Heart left ventricle (tissue), 16 donors: ENCODE results near the gene NR1I3. TPM values are rescaled to one million over a fixed set of nuclear protein-coding genes. Genes with fewer than 3 reads are reported as not detected.
"Not testable (repeated sequence)": the region's sequence is repeated elsewhere in the genome, so short reads cannot be mapped to it uniquely, and the experiment has no call there.

ENCODE experiments used
- ATAC-seq, 4 donors: fragments of 200-7000 bp; cut with Tn5 transposase; one replicate each; pipeline ENCODE4 v1.9.1; 2020 to 2022; ENCODE audit warnings: moderate library complexity in 4 of 4, mild to moderate bottlenecking in 3 of 4, moderate number of reproducible peaks in 1 of 4
- DNase-seq, 5 donors: peaks; one replicate each; pipeline ENCODE4 v3.0.0-alpha.2; 2020
- H3K27ac ChIP-seq, 12 donors: fragments of 200-600 bp; sonication (generic) in 4 of 12; one replicate each; pipeline versions ENCODE4 v1.5.0 to v1.8.0; 2016 to 2022; ENCODE audit warnings: mild to moderate bottlenecking in 2 of 12
- H3K27me3 ChIP-seq, 9 donors: fragments of 200-600 bp; sonication (generic) in 2 of 9; one replicate each; pipeline versions ENCODE4 v1.5.1 to v1.8.0; 2016 to 2022; ENCODE audit warnings: mild to moderate bottlenecking in 3 of 9
- H3K36me3 ChIP-seq, 9 donors: fragments of 200-600 bp; sonication (generic) in 2 of 9; one replicate each; pipeline versions ENCODE4 v1.5.0 to v1.8.0; 2018 to 2022; ENCODE audit warnings: mild to moderate bottlenecking in 2 of 9
- H3K4me1 ChIP-seq, 12 donors: fragments of 200-600 bp; sonication (generic) in 4 of 12; one replicate each; pipeline versions ENCODE4 v1.5.0 to v1.8.0; 2016 to 2022; ENCODE audit warnings: mild to moderate bottlenecking in 3 of 12
- H3K4me3 ChIP-seq, 12 donors: fragments of 200-600 bp; sonication (generic) in 4 of 12; one replicate each; pipeline versions ENCODE4 v1.5.0 to v1.8.0; 2017 to 2022; ENCODE audit warnings: mild to moderate bottlenecking in 9 of 12, moderate library complexity in 4 of 12
- H3K9me3 ChIP-seq, 12 donors: fragments of 200-600 bp; sonication (generic) in 4 of 12; one replicate each; pipeline versions ENCODE4 v1.5.0 to v1.8.0; 2016 to 2022; ENCODE audit warnings: mild to moderate bottlenecking in 1 of 12
- CTCF ChIP-seq, 12 donors: fragments of 200-600 bp; sonication (generic) in 4 of 12; IDR thresholded peaks; one replicate each; pipeline versions ENCODE4 v1.5.0 to v1.8.0; 2018 to 2022; ENCODE audit warnings: antibody characterized with exemption in 12 of 12, mild to moderate bottlenecking in 5 of 12
- POLR2A ChIP-seq, 2 donors: fragments of 450-650 bp; IDR thresholded peaks; one replicate each; pipeline ENCODE4 v1.6.1; 2017; ENCODE audit warnings: antibody characterized with exemption in 2 of 2, mild to moderate bottlenecking in 2 of 2, moderate library complexity in 2 of 2
- WGBS, 4 donors: extraction: QIAGEN DNeasy Blood & Tissue Kit in 2 of 4; methylation state at CpG; one replicate each; pipeline versions ENCODE4 v1.1.5 to v1.1.7; 2013 to 2018; 5-methylcytosine and 5-hydroxymethylcytosine counted together
- intact Hi-C, 10 donors: fragments of 100-400 bp; cut with DNase I; formaldehyde crosslinking; loops; one replicate each; pipeline versions ENCODE4 v1.11.1 to v1.14.2; 2022
- polyA plus RNA-seq, 2 donors: library from polyadenylated mRNA; stranded (reverse); fragments of 200-250 nt; gene quantifications; one replicate each; pipeline ENCODE4 v1.2.3, GENCODE V29; 2013
- total RNA-seq, 9 donors: library from RNA; depleted of rRNA in 2 of 9; stranded (reverse); fragments of >200 nt in 2 of 9; fragmentation: NEBNext Ultra II Directional in 3 of 9; extraction: Animal tissue kit (Norgen Biotek cat#: 25700) in 3 of 9; gene quantifications; one replicate each; pipeline versions ENCODE4 v1.1.0 to v1.2.4, GENCODE V29; 2016 to 2023
- donor health status: ischemic (EF 13 %, LVEDD 7.1; RV severe dilation, severe dysfunction).
- donor health status: healthy with polysubstance abuse.
- donor health status: DM: no; HTN: yes; CAD: no.
- donor health status: DM: no; HTN: no; CAD: no.
- donor health status: ischemic (EF 25% LVEDD 6.9; RV normal size, moderate dysfunction).
- donor health status: ischemic (EF 25% LVEDD 5.7; RV mildly dilated, moderate dysfunction).
- donor health status: healthy.
- donor health status: DM: yes; HTN: yes; CAD: no.
- donor health status: ischemic (EF 35%, LVEDD 5.7; RV mildly dilated, moderate dysfunction).
- donor health status: nonischemic (EF 11% LVEDD 7.7; RV severe dilation, severe dysfunction).
- donor health status: DM: yes; HTN: yes; CAD: no.
- donor health status: PGD.
- donor health status: ischemic (EF 29% LVEDD 5.4; RV normal size, mild dysfunction).
- donor health status: nonischemic (EF 23%, LVEDD 6.1; RV moderate dilation, normal function).

Gene NR1I3
- total and polyA plus RNA-seq, 11 donors: 0.23 TPM; not detected in 10

GRCh38 chr1:161250829-161251228 lies 12.8 kb upstream of the NR1I3 start:
- Histone ChIP-seq H3K9me3 (peaks cover 0 to 14% (median 4%) of the 10 kb centered on the region in 12 donors), H3K27me3 (no peaks in the 10 kb centered on the region), H3K36me3 (no peaks in the 10 kb centered on the region), H3K27ac (no peak overlapping the region), H3K4me1 (no peaks in the 10 kb centered on the region), H3K4me3 (no peak overlapping the region)
- DNase-seq (no peak), ATAC-seq (no peak)
- WGBS, 4 donors: 71 to 83% (median 75%) methylated on average over 7 of the region's 7 CpGs
- TF ChIP-seq CTCF (IDR thresholded peaks at IDR 0.05) (no peak), POLR2A (IDR thresholded peaks at IDR 0.05) (no peak)
- intact Hi-C loops: no loop called here

GRCh38 chr1:161250100-161250499 lies 12.1 kb upstream of the NR1I3 start:
- H3K4me3 ChIP-seq, intact Hi-C loops, H3K27me3 ChIP-seq, ATAC-seq, DNase-seq, H3K27ac ChIP-seq, H3K4me1 ChIP-seq, H3K36me3 ChIP-seq: not testable (repeated sequence)
- H3K9me3 ChIP-seq: peaks cover 0 to 14% (median 4%) of the 10 kb centered on the region in 12 donors
- 72 to 79% (median 74%) methylated on average over 5 of the region's 5 CpGs for WGBS, 4 donors

GRCh38 chr1:161244888-161245287 lies 6.9 kb upstream of the NR1I3 start:
- H3K36me3 ChIP-seq: no peaks in the 10 kb centered on the region
- DNase-seq: no peak
- ATAC-seq: no peak
- intact Hi-C loops: no loop called here
- no peaks in the 10 kb centered on the region for H3K9me3 ChIP-seq
- no peak overlapping the region for H3K27ac ChIP-seq
- H3K27me3 ChIP-seq: no peaks in the 10 kb centered on the region
- no peaks in the 10 kb centered on the region for H3K4me1 ChIP-seq
- TF ChIP-seq POLR2A (IDR thresholded peaks at IDR 0.05): no peak
- no peak for TF ChIP-seq CTCF (IDR thresholded peaks at IDR 0.05)
- H3K4me3 ChIP-seq: no peak overlapping the region
- WGBS, 4 donors: 81 to 94% (median 88%) methylated on average over 4 of the region's 4 CpGs

- no peak for DNase-seq
- Histone ChIP-seq H3K4me1 (no peaks in the 10 kb centered on the region), H3K27ac (no peak overlapping the region), H3K27me3 (no peaks in the 10 kb centered on the region), H3K36me3 (no peaks in the 10 kb centered on the region), H3K4me3 (no peak overlapping the region), H3K9me3 (no peaks in the 10 kb centered on the region)
- no peak for ATAC-seq
- intact Hi-C loops: no loop called here
- WGBS, 4 donors: 77 to 82% (median 80%) methylated on average over 2 of the region's 2 CpGs
- no peak for TF ChIP-seq CTCF (IDR thresholded peaks at IDR 0.05)
- TF ChIP-seq POLR2A (IDR thresholded peaks at IDR 0.05): no peak
These were observed 4.3 kb upstream of the NR1I3 start for GRCh38 chr1:161242313-161242712.

GRCh38 chr1:161241682-161242081 lies 3.7 kb upstream of the NR1I3 start:
- no peak overlapping the region for H3K4me3 ChIP-seq
- H3K27ac ChIP-seq: no peak overlapping the region
- TF ChIP-seq CTCF (IDR thresholded peaks at IDR 0.05) (no peak), POLR2A (IDR thresholded peaks at IDR 0.05) (no peak)
- H3K27me3 ChIP-seq: no peaks in the 10 kb centered on the region
- WGBS, 4 donors: 63 to 84% (median 68%) methylated on average over 3 of the region's 3 CpGs
- H3K36me3 ChIP-seq: no peaks in the 10 kb centered on the region
- intact Hi-C loops: no loop called here
- DNase-seq: no peak
- H3K9me3 ChIP-seq: no peaks in the 10 kb centered on the region
- H3K4me1 ChIP-seq: no peaks in the 10 kb centered on the region
- ATAC-seq: no peak
